K562 treated with DMSO at 1 percent for 12 hours (cell line): ENCODE results near the gene KNOP1. TPM values are rescaled to one million over a fixed set of nuclear protein-coding genes. Genes with fewer than 3 reads are reported as not detected.

Experiments
- total RNA-seq: library from RNA; unstranded; fragments of 300-600 nt; gene quantifications from 2 replicates; pipeline ENCODE4 v1.2.3, GENCODE V29; 2022; ENCODE audit not compliant: insufficient read depth

The KNOP1 gene, protein sequence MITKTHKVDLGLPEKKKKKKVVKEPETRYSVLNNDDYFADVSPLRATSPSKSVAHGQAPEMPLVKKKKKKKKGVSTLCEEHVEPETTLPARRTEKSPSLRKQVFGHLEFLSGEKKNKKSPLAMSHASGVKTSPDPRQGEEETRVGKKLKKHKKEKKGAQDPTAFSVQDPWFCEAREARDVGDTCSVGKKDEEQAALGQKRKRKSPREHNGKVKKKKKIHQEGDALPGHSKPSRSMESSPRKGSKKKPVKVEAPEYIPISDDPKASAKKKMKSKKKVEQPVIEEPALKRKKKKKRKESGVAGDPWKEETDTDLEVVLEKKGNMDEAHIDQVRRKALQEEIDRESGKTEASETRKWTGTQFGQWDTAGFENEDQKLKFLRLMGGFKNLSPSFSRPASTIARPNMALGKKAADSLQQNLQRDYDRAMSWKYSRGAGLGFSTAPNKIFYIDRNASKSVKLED
- 14.6 and 22.4 TPM in 2 replicates for total RNA-seq

GRCh38 chr16:19717741-19718623, at the start of gene KNOP1, which contains the start of gene IQCK:
Gene KNOP1, minus strand, starts transcription at chr16:19718227. Its CDS starts 3,192 bp downstream, at chr16:19715035.
Gene IQCK, plus strand, starts transcription at chr16:19718271. Its CDS starts 36 bp downstream, at chr16:19718307.

Other genes with a start within 250 kb of the KNOP1 start
- 39.1 and 78.9 TPM in 2 replicates for gene GDE1, start 196.1 kb downstream of the KNOP1 start, total RNA-seq
- 1.9 and 12.3 TPM in 2 replicates for gene CCP110, start 194.3 kb downstream of the KNOP1 start, total RNA-seq
- 9.9 and 20.4 TPM in 2 replicates for gene VPS35L, start 162.5 kb downstream of the KNOP1 start, total RNA-seq
- gene IQCK, start within 50 bp of the KNOP1 start, total RNA-seq: 8.0 TPM in 1 of 2 replicates, not detected in the other
- gene GPRC5B, start 166.6 kb upstream of the KNOP1 start, total RNA-seq: 1.4 and 2.6 TPM in 2 replicates